Measurements from ENCODE around the gene WNT16.

- TF ChIP-seq CTCF (IDR thresholded peaks at IDR 0.05) (no peak), POLR2A (IDR thresholded peaks at IDR 0.05) (no peak)
These were observed 8.6 kb downstream of the WNT16 start for GRCh38 chr7:121337398-121337797.

All from adrenal gland (tissue), 5 donors.